Hepatocyte (in vitro differentiated cells): Measurements from ENCODE around the gene ABCC9. TPM values are rescaled to one million over a fixed set of nuclear protein-coding genes. Genes with fewer than 3 reads are reported as not detected.
A peak's percentile ranks its signal among the peaks of the same experiment; 100 is the strongest.

ENCODE experiments used
- DNase-seq: peaks from one replicate; pipeline ENCODE4 v3.0.0-alpha.2; 2016; ENCODE audit warnings: low spot score
- H2AFZ ChIP-seq: fragments of 200-600 bp; sonication (generic); 2 replicates; pipeline ENCODE4 v1.6.0; 2016; ENCODE audit warnings: antibody characterized with exemption, mild to moderate bottlenecking
- H3K27ac ChIP-seq: fragments of 200-600 bp; sonication (generic); 2 replicates; pipeline ENCODE4 v1.5.1; 2016; ENCODE audit warnings: mild to moderate bottlenecking
- H3K27me3 ChIP-seq: fragments of 200-600 bp; sonication (generic); 2 replicates; pipeline ENCODE4 v1.6.1; 2016
- H3K36me3 ChIP-seq: fragments of 200-600 bp; sonication (generic); replicated peaks from 2 replicates; pipeline ENCODE4 v1.5.1; 2016; ENCODE audit warnings: low read depth; ENCODE audit not compliant: insufficient read depth
- H3K4me1 ChIP-seq: fragments of 200-600 bp; sonication (generic); 2 replicates; pipeline ENCODE4 v1.5.1; 2016; ENCODE audit warnings: mild to moderate bottlenecking, moderate library complexity; ENCODE audit not compliant: insufficient read depth
- H3K4me2 ChIP-seq: fragments of 200-600 bp; sonication (generic); 2 replicates; pipeline ENCODE4 v1.6.0; 2016
- H3K4me3 ChIP-seq: fragments of 200-600 bp; sonication (generic); 2 replicates; pipeline ENCODE4 v1.5.1; 2016; ENCODE audit warnings: mild to moderate bottlenecking
- H3K79me2 ChIP-seq: fragments of 200-600 bp; sonication (generic); 2 replicates; pipeline ENCODE4 v1.6.0; 2017; ENCODE audit warnings: mild to moderate bottlenecking
- H3K9me2 ChIP-seq: fragments of 200-600 bp; sonication (generic); replicated peaks from 2 replicates; pipeline ENCODE4 v1.6.0; 2017; ENCODE audit warnings: mild to moderate bottlenecking; ENCODE audit not compliant: insufficient read depth
- H3K9me3 ChIP-seq: fragments of 200-600 bp; sonication (generic); 2 replicates; pipeline ENCODE4 v1.5.1; 2016; ENCODE audit warnings: low read depth, mild to moderate bottlenecking
- H4K20me1 ChIP-seq: fragments of 200-600 bp; sonication (generic); 2 replicates; pipeline ENCODE4 v1.6.0; 2016; ENCODE audit warnings: mild to moderate bottlenecking; ENCODE audit not compliant: insufficient read depth, poor library complexity, severe bottlenecking
- EZH2 ChIP-seq: fragments of 200-600 bp; sonication (generic); IDR thresholded peaks from 2 replicates; pipeline ENCODE4 v1.6.1; 2016; ENCODE audit warnings: antibody characterized with exemption, mild to moderate bottlenecking, borderline replicate concordance
- EZH2phosphoT487 ChIP-seq: fragments of 200-600 bp; sonication (generic); IDR thresholded peaks from one replicate; pipeline ENCODE4 v1.6.1; 2018; ENCODE audit warnings: antibody characterized with exemption, mild to moderate bottlenecking, low read depth, moderate library complexity; ENCODE audit not compliant: unreplicated experiment, severe bottlenecking
- WGBS: methylation state at CpG from one replicate; pipeline ENCODE4 v1.1.6; 2016; ENCODE audit warnings: low lambda C conversion rate; ENCODE audit errors: missing lambda C conversion rate; 5-methylcytosine and 5-hydroxymethylcytosine counted together
- polyA plus RNA-seq: library from polyadenylated mRNA; unstranded; fragments of >200 nt; fragmentation: Nextera tagmentation; extraction: Ambion mirVana; gene quantifications from 2 replicates; pipeline ENCODE4 v1.2.1, GENCODE V29; 2016
- total RNA-seq: library from RNA; depleted of rRNA; stranded (reverse); fragments of >200 nt; gene quantifications from 2 replicates; pipeline ENCODE4 v1.2.3, GENCODE V29; 2014
- TF ChIP-seq, protein P1 (sequence below): fragments of 200-600 bp; sonication (generic); IDR thresholded peaks from 2 replicates; pipeline ENCODE4 v1.5.1; 2016; ENCODE audit warnings: antibody characterized with exemption, mild to moderate bottlenecking; ENCODE audit not compliant: poor library complexity

Gene ABCC9
- total and polyA plus RNA-seq, 2 experiments from 2014 or later: 0.68 to 10.0 TPM

- H3K4me1 ChIP-seq: no peaks in the 10 kb centered on the region
- WGBS: 8% methylated on average over 1 of the region's 1 CpG
- H3K4me2 ChIP-seq: no peak overlapping the region
- no peaks in the 10 kb centered on the region for H4K20me1 ChIP-seq
- no peak for DNase-seq
- H3K4me3 ChIP-seq: no peak overlapping the region
- H2AFZ ChIP-seq: no peak overlapping the region
- no peaks in the 10 kb centered on the region for H3K36me3 ChIP-seq
- no peaks in the 10 kb centered on the region for H3K9me3 ChIP-seq
- peak overlapping the region; percentile 7 for H3K27ac ChIP-seq
- H3K9me2 ChIP-seq: no peaks in the 10 kb centered on the region
- H3K27me3 ChIP-seq: no peaks in the 10 kb centered on the region
- no peaks in the 10 kb centered on the region for H3K79me2 ChIP-seq
- TF ChIP-seq EZH2phosphoT487 (no peak), EZH2 (no peak)
- TF ChIP-seq, protein P1, sequence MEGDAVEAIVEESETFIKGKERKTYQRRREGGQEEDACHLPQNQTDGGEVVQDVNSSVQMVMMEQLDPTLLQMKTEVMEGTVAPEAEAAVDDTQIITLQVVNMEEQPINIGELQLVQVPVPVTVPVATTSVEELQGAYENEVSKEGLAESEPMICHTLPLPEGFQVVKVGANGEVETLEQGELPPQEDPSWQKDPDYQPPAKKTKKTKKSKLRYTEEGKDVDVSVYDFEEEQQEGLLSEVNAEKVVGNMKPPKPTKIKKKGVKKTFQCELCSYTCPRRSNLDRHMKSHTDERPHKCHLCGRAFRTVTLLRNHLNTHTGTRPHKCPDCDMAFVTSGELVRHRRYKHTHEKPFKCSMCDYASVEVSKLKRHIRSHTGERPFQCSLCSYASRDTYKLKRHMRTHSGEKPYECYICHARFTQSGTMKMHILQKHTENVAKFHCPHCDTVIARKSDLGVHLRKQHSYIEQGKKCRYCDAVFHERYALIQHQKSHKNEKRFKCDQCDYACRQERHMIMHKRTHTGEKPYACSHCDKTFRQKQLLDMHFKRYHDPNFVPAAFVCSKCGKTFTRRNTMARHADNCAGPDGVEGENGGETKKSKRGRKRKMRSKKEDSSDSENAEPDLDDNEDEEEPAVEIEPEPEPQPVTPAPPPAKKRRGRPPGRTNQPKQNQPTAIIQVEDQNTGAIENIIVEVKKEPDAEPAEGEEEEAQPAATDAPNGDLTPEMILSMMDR: no peak
Measured at GRCh38 chr12:21971344-21971743, 30.1 kb upstream of the ABCC9 start.

GRCh38 chr12:21962821-21963220 is 21.6 kb upstream of the ABCC9 start:
- no peak overlapping the region for H2AFZ ChIP-seq
- no peaks in the 10 kb centered on the region for H3K9me2 ChIP-seq
- H3K9me3 ChIP-seq: no peaks in the 10 kb centered on the region
- WGBS: 94% methylated on average over 5 of the region's 5 CpGs
- no peaks in the 10 kb centered on the region for H4K20me1 ChIP-seq
- H3K4me1 ChIP-seq: no peaks in the 10 kb centered on the region
- H3K36me3 ChIP-seq: no peaks in the 10 kb centered on the region
- no peaks in the 10 kb centered on the region for H3K79me2 ChIP-seq
- no peak for DNase-seq
- TF ChIP-seq EZH2 (no peak), EZH2phosphoT487 (no peak)
- TF ChIP-seq, protein P1: no peak
- no peak overlapping the region for H3K27ac ChIP-seq
- H3K4me2 ChIP-seq: no peak overlapping the region
- H3K4me3 ChIP-seq: no peak overlapping the region
- no peaks in the 10 kb centered on the region for H3K27me3 ChIP-seq

DNA sequence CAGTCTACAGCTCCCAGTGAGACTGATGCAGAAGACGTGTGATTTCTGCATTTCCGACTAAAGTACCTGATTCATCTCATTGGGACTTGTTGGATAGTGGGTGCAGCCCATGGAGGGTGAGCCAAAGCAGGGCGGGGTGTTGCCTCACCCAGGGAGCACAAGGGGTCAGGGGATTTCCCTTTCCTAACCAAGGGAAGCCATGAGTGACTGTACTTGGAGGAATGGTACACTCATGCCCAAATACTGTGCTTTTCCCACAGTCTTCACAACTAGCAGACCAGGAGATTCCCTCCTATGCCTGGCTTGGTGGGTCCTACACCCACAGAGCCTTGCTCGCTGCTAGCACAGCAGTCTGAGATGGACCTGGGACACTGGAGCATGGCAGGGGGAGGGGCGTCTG is 21.0 kb upstream of the ABCC9 start:
- Histone ChIP-seq H3K79me2 (no peaks in the 10 kb centered on the region), H3K4me3 (no peak overlapping the region), H2AFZ (no peak overlapping the region), H3K4me1 (no peaks in the 10 kb centered on the region), H3K4me2 (no peak overlapping the region), H4K20me1 (no peaks in the 10 kb centered on the region), H3K9me2 (no peaks in the 10 kb centered on the region), H3K27me3 (no peaks in the 10 kb centered on the region), H3K36me3 (no peaks in the 10 kb centered on the region), H3K9me3 (no peaks in the 10 kb centered on the region), H3K27ac (no peak overlapping the region)
- TF ChIP-seq, protein P1: no peak
- TF ChIP-seq EZH2phosphoT487: no peak
- no peak for TF ChIP-seq EZH2
- WGBS: 82% methylated on average over 5 of the region's 5 CpGs
- DNase-seq: no peak

DNA sequence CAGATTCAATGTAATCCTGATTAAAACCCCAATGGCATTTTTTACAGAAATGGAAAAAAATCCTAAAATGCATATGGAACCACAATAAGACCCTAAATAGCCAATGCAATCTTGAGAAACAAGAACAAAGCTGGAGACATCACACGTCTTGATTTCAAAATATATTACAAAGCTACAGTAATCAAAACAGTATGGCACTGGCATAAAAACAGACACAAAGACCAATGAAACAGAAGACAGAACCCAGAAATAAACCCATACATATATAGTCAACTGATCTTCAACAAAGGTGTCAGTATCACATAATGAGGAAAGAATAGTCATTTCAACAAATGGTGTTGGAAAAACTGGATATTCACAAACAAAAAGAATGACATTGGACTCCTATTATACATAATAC is 9.4 kb upstream of the ABCC9 start:
- H3K4me3 ChIP-seq: no peak overlapping the region
- no peak overlapping the region for H3K4me2 ChIP-seq
- H3K9me2 ChIP-seq: no peaks in the 10 kb centered on the region
- no peak overlapping the region for H2AFZ ChIP-seq
- H3K79me2 ChIP-seq: no peaks in the 10 kb centered on the region
- H3K27ac ChIP-seq: no peak overlapping the region
- no peaks in the 10 kb centered on the region for H3K27me3 ChIP-seq
- H3K36me3 ChIP-seq: no peaks in the 10 kb centered on the region
- TF ChIP-seq, protein P1: no peak
- no peak for TF ChIP-seq EZH2
- no peak for TF ChIP-seq EZH2phosphoT487
- H3K4me1 ChIP-seq: no peaks in the 10 kb centered on the region
- no peak for DNase-seq
- H3K9me3 ChIP-seq: peaks cover 9% of the 10 kb centered on the region
- H4K20me1 ChIP-seq: no peaks in the 10 kb centered on the region
- 76% methylated on average over 1 of the region's 1 CpG for WGBS
